ENCODE data around the gene THAP10. TPM values are rescaled to one million over a fixed set of nuclear protein-coding genes. Genes with fewer than 3 reads are reported as not detected.
"Not testable (repeated sequence)": the region's sequence is repeated elsewhere in the genome, so short reads cannot be mapped to it uniquely, and the experiment has no call there.

The THAP10 gene
- total RNA-seq, 1 donor from 2014 or later: 2.7 TPM

DNA sequence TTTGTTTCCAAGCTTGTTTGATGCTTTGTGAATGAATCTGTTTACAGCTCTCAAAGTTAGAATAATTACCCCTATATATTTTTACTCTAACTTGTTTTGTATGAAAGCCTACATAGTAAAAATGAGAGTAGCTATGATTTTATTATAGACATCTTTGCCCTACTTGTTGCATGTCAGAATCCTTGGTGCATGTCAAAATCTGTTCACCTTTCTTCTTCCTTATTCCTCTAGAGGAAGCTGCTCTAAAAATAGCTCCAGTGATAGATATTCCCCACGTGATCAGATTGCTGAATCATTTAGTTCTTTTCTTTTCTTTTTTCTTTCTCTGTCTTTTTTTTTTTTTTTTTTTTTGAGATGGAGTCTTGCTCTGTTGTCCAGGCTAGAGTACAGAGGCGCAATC is 40.2 kb upstream of the THAP10 start:
- Histone ChIP-seq H3K27ac (no peak overlapping the region), H3K27me3 (no peaks in the 10 kb centered on the region), H3K4me3 (no peak overlapping the region), H3K9me3 (no peaks in the 10 kb centered on the region), H3K36me3 (no peaks in the 10 kb centered on the region), H3K4me1 (no peaks in the 10 kb centered on the region)
- intact Hi-C loops (cut with DNase I): loop anchor here (10.0 kb wide), 1 partner anchor 612 kb away; no protein-coding TSS in a partner anchor
- TF ChIP-seq POLR2AphosphoS5 (IDR thresholded peaks at IDR 0.05; ENCODE audit: insufficient read depth in 1 of 2, low read depth in 1 of 2) (no peak), POLR2A (IDR thresholded peaks at IDR 0.05) (no peak)
- TF ChIP-seq, protein P1, sequence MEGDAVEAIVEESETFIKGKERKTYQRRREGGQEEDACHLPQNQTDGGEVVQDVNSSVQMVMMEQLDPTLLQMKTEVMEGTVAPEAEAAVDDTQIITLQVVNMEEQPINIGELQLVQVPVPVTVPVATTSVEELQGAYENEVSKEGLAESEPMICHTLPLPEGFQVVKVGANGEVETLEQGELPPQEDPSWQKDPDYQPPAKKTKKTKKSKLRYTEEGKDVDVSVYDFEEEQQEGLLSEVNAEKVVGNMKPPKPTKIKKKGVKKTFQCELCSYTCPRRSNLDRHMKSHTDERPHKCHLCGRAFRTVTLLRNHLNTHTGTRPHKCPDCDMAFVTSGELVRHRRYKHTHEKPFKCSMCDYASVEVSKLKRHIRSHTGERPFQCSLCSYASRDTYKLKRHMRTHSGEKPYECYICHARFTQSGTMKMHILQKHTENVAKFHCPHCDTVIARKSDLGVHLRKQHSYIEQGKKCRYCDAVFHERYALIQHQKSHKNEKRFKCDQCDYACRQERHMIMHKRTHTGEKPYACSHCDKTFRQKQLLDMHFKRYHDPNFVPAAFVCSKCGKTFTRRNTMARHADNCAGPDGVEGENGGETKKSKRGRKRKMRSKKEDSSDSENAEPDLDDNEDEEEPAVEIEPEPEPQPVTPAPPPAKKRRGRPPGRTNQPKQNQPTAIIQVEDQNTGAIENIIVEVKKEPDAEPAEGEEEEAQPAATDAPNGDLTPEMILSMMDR (IDR thresholded peaks at IDR 0.05): no peak
- no peak for DNase-seq (ENCODE audit: extremely low spot score in 2 of 2)

DNA sequence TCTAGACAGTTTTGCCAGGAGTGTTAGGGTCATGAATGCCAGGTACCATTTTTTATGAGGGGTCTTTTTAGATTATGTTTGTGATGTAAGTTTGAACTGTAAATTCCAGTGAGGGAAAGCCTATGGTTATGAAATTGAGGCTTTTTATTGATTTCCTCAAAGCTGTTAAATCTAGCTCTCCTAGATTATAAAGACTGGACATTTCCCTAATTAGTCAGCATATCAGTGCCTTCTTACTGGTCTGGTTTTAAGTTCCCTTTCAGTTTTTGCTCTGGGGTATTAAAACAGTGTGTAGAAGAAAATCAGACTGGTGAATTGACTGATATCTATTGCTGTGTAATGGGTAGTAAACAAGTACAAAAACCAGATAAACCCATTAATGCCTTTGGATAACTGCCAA is 39.6 kb upstream of the THAP10 start:
- no peaks in the 10 kb centered on the region for H3K9me3 ChIP-seq
- H3K4me3 ChIP-seq: no peak overlapping the region
- no peak for DNase-seq (ENCODE audit: extremely low spot score in 2 of 2)
- intact Hi-C loops (cut with DNase I): loop anchor here (10.0 kb wide), 1 partner anchor 613 kb away; no protein-coding TSS in a partner anchor
- no peak overlapping the region for H3K27ac ChIP-seq
- no peaks in the 10 kb centered on the region for H3K36me3 ChIP-seq
- no peak for TF ChIP-seq POLR2AphosphoS5 (IDR thresholded peaks at IDR 0.05; ENCODE audit: insufficient read depth in 1 of 2, low read depth in 1 of 2)
- TF ChIP-seq, protein P1 (IDR thresholded peaks at IDR 0.05): no peak
- no peak for TF ChIP-seq POLR2A (IDR thresholded peaks at IDR 0.05)
- H3K27me3 ChIP-seq: no peaks in the 10 kb centered on the region
- no peaks in the 10 kb centered on the region for H3K4me1 ChIP-seq

DNA sequence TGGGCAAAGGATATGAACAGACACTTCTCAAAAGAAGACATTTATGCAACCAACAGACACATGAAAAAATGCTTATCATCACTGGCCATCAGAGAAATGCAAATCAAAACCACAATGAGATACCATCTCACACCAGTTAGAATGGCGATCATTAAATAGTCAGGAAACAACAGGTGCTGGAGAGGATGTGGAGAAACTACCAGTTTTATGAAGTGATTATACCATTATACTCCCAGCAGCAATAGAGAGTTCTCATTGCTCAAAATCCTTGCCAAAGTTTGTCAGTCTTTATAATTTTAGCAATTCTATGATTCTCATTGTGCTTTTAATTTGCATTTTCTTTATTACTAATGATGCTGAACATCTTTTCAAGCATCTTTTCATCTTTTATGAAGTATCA is 34.7 kb upstream of the THAP10 start:
- DNase-seq (ENCODE audit: extremely low spot score in 2 of 2); H3K4me3 ChIP-seq; H3K36me3 ChIP-seq; intact Hi-C loops (cut with DNase I); H3K27ac ChIP-seq; H3K27me3 ChIP-seq; H3K4me1 ChIP-seq; H3K9me3 ChIP-seq: not testable (repeated sequence)

DNA sequence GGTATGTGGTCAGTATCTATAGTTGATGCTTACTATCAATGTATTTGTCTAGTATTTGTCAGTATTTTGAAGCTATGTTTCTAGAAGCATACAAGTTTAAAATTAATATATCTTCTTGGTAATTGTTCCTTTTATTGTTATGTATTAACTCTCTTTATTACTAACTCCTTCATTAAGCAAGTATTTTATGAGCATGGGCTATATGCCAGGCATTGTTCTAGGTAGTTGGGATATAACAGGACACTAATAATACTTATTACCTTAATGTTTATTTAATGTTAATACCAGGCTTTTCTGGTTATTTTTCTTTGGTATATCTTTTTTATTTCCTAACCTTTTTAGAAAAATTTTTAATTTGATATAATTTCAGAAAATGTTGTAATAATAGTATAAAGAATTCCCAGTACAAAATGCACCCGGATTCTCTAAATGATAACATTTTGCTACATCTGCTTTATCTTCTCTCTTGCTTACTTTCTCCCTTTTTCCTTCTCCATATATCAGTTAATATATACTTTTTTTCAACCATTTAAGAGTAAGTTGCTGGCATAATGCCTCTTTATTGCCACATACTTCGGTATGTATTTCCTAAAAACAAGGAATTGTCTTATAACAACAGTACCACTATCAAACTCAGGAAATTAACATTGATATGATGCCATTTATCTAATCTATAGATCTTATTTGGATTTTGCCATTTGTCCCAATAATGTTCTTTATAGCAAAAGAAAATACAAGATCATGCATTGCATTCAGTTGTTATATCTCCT is 31.3 kb upstream of the THAP10 start:
- no peak for DNase-seq (ENCODE audit: extremely low spot score in 2 of 2)
- intact Hi-C loops (cut with DNase I): no loop called here
- no peaks in the 10 kb centered on the region for H3K4me1 ChIP-seq
- no peak overlapping the region for H3K27ac ChIP-seq
- no peaks in the 10 kb centered on the region for H3K9me3 ChIP-seq
- no peak for TF ChIP-seq POLR2A (IDR thresholded peaks at IDR 0.05)
- TF ChIP-seq, protein P1 (IDR thresholded peaks at IDR 0.05): no peak
- no peak for TF ChIP-seq POLR2AphosphoS5 (IDR thresholded peaks at IDR 0.05; ENCODE audit: insufficient read depth in 1 of 2, low read depth in 1 of 2)
- H3K36me3 ChIP-seq: no peaks in the 10 kb centered on the region
- no peaks in the 10 kb centered on the region for H3K27me3 ChIP-seq
- no peak overlapping the region for H3K4me3 ChIP-seq

DNA sequence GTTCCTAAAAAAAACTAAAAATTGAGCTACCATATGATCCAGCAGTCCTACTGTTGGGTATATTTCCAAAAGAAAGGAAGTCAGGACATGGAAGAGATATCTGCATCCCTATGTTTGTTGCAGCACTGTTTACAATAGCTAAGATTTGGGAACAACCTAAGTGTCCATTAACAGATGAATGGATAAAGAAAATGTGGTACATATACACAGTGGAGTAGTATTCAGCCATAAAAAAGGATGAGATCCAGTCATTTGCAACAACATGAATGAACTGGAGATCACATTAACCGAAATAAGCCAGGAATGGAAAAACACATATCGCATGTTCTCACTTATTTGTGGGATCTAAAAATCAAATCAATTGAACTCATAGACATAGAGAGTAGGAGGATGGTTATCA is 29.9 kb upstream of the THAP10 start:
- no peaks in the 10 kb centered on the region for H3K27me3 ChIP-seq
- H3K27ac ChIP-seq: no peak overlapping the region
- TF ChIP-seq POLR2AphosphoS5 (IDR thresholded peaks at IDR 0.05; ENCODE audit: insufficient read depth in 1 of 2, low read depth in 1 of 2): no peak
- no peak for TF ChIP-seq POLR2A (IDR thresholded peaks at IDR 0.05)
- TF ChIP-seq, protein P1 (IDR thresholded peaks at IDR 0.05): no peak
- H3K4me1 ChIP-seq: no peaks in the 10 kb centered on the region
- no peak for DNase-seq (ENCODE audit: extremely low spot score in 2 of 2)
- no peak overlapping the region for H3K4me3 ChIP-seq
- H3K9me3 ChIP-seq: no peaks in the 10 kb centered on the region
- H3K36me3 ChIP-seq: no peaks in the 10 kb centered on the region
- intact Hi-C loops (cut with DNase I): no loop called here
